Stromal cell of bone marrow (primary cell): ENCODE measurements around the gene CELF2.

Experiments
- DNase-seq: peaks from one replicate; pipeline ENCODE4 v3.0.0-alpha.2; 2012; ENCODE audit warnings: low read depth

The CELF2 gene

GRCh38 chr10:11004144-11005077 lies 13.3 kb upstream of the CELF2 start:
- no peak for DNase-seq

GRCh38 chr10:11005725-11006427 lies 11.8 kb upstream of the CELF2 start:
- DNase-seq, result no peak

GRCh38 chr10:11006428-11006825 lies 11.2 kb upstream of the CELF2 start:
- no peak for DNase-seq

GRCh38 chr10:11007476-11008020 lies 10.1 kb upstream of the CELF2 start:
- DNase-seq, result no peak

- DNase-seq, result peak; percentile 77
These were observed 8.0 kb upstream of the CELF2 start for GRCh38 chr10:11009471-11010308.

- no peak for DNase-seq
These were observed 7.1 kb upstream of the CELF2 start for GRCh38 chr10:11010582-11010981.

- no peak for DNase-seq
These were observed 6.2 kb upstream of the CELF2 start for GRCh38 chr10:11011436-11011835.

GRCh38 chr10:11011984-11012383 lies 5.7 kb upstream of the CELF2 start:
- no peak for DNase-seq

- DNase-seq, result no peak
These were observed 5.0 kb upstream of the CELF2 start for GRCh38 chr10:11012421-11013295.

- no peak for DNase-seq
These were observed 3.8 kb upstream of the CELF2 start for GRCh38 chr10:11013836-11014235.

GRCh38 chr10:11014671-11015445 lies 2.8 kb upstream of the CELF2 start:
- DNase-seq, result no peak

- peak; percentile 21 for DNase-seq
These were observed 2.2 kb upstream of the CELF2 start for GRCh38 chr10:11015446-11015934.

- DNase-seq, result no peak
These were observed 587 bp upstream of the CELF2 start for GRCh38 chr10:11017000-11017569.

- no peak for DNase-seq
These were observed 765 bp downstream of the CELF2 start for GRCh38 chr10:11018432-11018841.

- no peak for DNase-seq
These were observed 1.4 kb downstream of the CELF2 start for GRCh38 chr10:11018855-11019631.

GRCh38 chr10:11019724-11020547 lies 2.3 kb downstream of the CELF2 start:
- DNase-seq, result no peak

GRCh38 chr10:11020548-11020942 lies 2.9 kb downstream of the CELF2 start:
- no peak for DNase-seq

- no peak for DNase-seq
These were observed 4.5 kb downstream of the CELF2 start for GRCh38 chr10:11022213-11022612.
